GM23338 (cell line): Measurements from ENCODE around the gene HBZ. TPM values are rescaled to one million over a fixed set of nuclear protein-coding genes. Genes with fewer than 3 reads are reported as not detected.

Source experiments
- ATAC-seq: fragments of 200-7000 bp; cut with Tn5 transposase; 3 replicates; pipeline ENCODE4 v1.9.1; 2020
- DNase-seq: peaks from one replicate; pipeline ENCODE4 v3.0.0-alpha.2; 2015; ENCODE audit warnings: low spot score
- H2AFZ ChIP-seq: fragments of 200-600 bp; sonication (generic); 2 replicates; pipeline ENCODE4 v1.8.0; 2016; ENCODE audit warnings: antibody characterized with exemption, mild to moderate bottlenecking, moderate library complexity
- H3F3A ChIP-seq: fragments of 200-600 bp; sonication (generic); replicated peaks from 2 replicates; pipeline ENCODE4 v1.8.0; 2017; ENCODE audit warnings: antibody characterized with exemption, mixed run types, low read depth
- H3K27ac ChIP-seq: fragments of 200-600 bp; sonication (generic); 2 replicates; pipeline ENCODE4 v1.6.1; 2016; ENCODE audit warnings: low read depth
- H3K27me3 ChIP-seq: fragments of 200-600 bp; sonication (generic); 2 replicates; pipeline ENCODE4 v1.8.0; 2016; ENCODE audit warnings: mild to moderate bottlenecking, mixed run types, moderate library complexity; ENCODE audit not compliant: insufficient read depth
- H3K36me3 ChIP-seq: fragments of 200-600 bp; sonication (generic); 2 replicates; pipeline ENCODE4 v1.8.0; 2016; ENCODE audit warnings: mild to moderate bottlenecking; ENCODE audit not compliant: insufficient read depth
- H3K4me1 ChIP-seq: fragments of 200-600 bp; sonication (generic); 2 replicates; pipeline ENCODE4 v1.8.0; 2016; ENCODE audit warnings: mild to moderate bottlenecking, moderate library complexity; ENCODE audit not compliant: insufficient read depth
- H3K4me2 ChIP-seq: fragments of 200-600 bp; sonication (generic); 2 replicates; pipeline ENCODE4 v1.7.1; 2017; ENCODE audit warnings: mixed run types
- H3K4me3 ChIP-seq: fragments of 200-600 bp; sonication (generic); 2 replicates; pipeline ENCODE4 v1.6.1; 2016; ENCODE audit warnings: mixed run types
- H3K79me2 ChIP-seq: fragments of 200-600 bp; sonication (generic); replicated peaks from 2 replicates; pipeline ENCODE4 v1.8.0; 2017; ENCODE audit warnings: mild to moderate bottlenecking; ENCODE audit not compliant: insufficient read depth
- H3K9me2 ChIP-seq: fragments of 200-600 bp; sonication (generic); 2 replicates; pipeline ENCODE4 v1.8.0; 2017; ENCODE audit not compliant: insufficient read depth
- H4K20me1 ChIP-seq: fragments of 200-600 bp; sonication (generic); replicated peaks from 2 replicates; pipeline ENCODE4 v1.8.0; 2017; ENCODE audit warnings: mild to moderate bottlenecking; ENCODE audit not compliant: insufficient read depth
- H3K27ac Mint-ChIP-seq: 2 replicates; pipeline ENCODE4 v1.8.0; 2020; ENCODE audit warnings: inconsistent platforms, mild to moderate bottlenecking, moderate library complexity, mixed read lengths
- H3K27me3 Mint-ChIP-seq: 3 replicates; pipeline ENCODE4 v1.8.0; 2022; ENCODE audit warnings: low read depth, mild to moderate bottlenecking, moderate library complexity, mixed read lengths, inconsistent platforms; ENCODE audit not compliant: insufficient read depth, poor library complexity
- H3K36me3 Mint-ChIP-seq: 3 replicates; pipeline ENCODE4 v1.8.0; 2021; ENCODE audit warnings: low read depth, mild to moderate bottlenecking, inconsistent platforms, moderate library complexity, mixed read lengths
- H3K4me1 Mint-ChIP-seq: 3 replicates; pipeline ENCODE4 v1.8.0; 2020; ENCODE audit warnings: mild to moderate bottlenecking, inconsistent platforms, mixed read lengths
- H3K4me3 Mint-ChIP-seq: 3 replicates; pipeline ENCODE4 v1.8.0; 2021; ENCODE audit warnings: moderate library complexity, mild to moderate bottlenecking, inconsistent platforms, mixed read lengths
- H3K9me3 Mint-ChIP-seq: 3 replicates; pipeline ENCODE4 v1.8.0; 2020; ENCODE audit warnings: moderate library complexity, mild to moderate bottlenecking, inconsistent platforms, mixed read lengths
- CREB1 ChIP-seq: fragments of 250-450 bp; sonication (Bioruptor Pico); IDR thresholded peaks from 2 replicates; pipeline ENCODE4 v1.5.0; 2020; ENCODE audit warnings: low read depth, mild to moderate bottlenecking, moderate library complexity
- JUNB ChIP-seq: IDR thresholded peaks from one replicate; pipeline ENCODE4 v1.6.1; 2016; ENCODE audit warnings: antibody characterized with exemption; ENCODE audit not compliant: unreplicated experiment
- NANOG ChIP-seq: IDR thresholded peaks from 2 replicates; pipeline ENCODE4 v1.6.1; 2016; ENCODE audit warnings: antibody characterized with exemption, borderline replicate concordance
- POLR2AphosphoS5 ChIP-seq: IDR thresholded peaks from 2 replicates; pipeline ENCODE4 v1.6.1; 2016; ENCODE audit warnings: antibody characterized with exemption, low read depth
- polyA plus RNA-seq: library from polyadenylated mRNA; unstranded; fragments of >200 nt; fragmentation: Nextera tagmentation; extraction: Ambion mirVana; gene quantifications from 2 replicates; pipeline ENCODE4 v1.2.1, GENCODE V29; 2016
- total RNA-seq: library from RNA; depleted of rRNA; stranded (reverse); fragments of >200 nt; shearing (Covaris generic); gene quantifications from 2 replicates; pipeline ENCODE4 v1.2.3, GENCODE V29; 2014
- TF ChIP-seq, protein P1 (sequence below), 2 experiments: fragments of 200-600 bp in 1 of 2; sonication (generic) in 1 of 2; conservative IDR thresholded peaks; 2 replicates each; pipeline versions ENCODE4 v1.5.1 to v1.6.1; 2016 to 2017; ENCODE audit warnings: antibody characterized with exemption in 2 of 2, low read depth in 2 of 2, mild to moderate bottlenecking in 2 of 2, moderate library complexity in 1 of 2
- TF ChIP-seq, protein P2 (sequence below): IDR thresholded peaks from 2 replicates; pipeline ENCODE4 v1.6.1; 2016; ENCODE audit warnings: antibody characterized with exemption

HBZ gene
- total and polyA plus RNA-seq, 2 experiments from 2014 or later = 0.39 TPM; not detected in 1

DNA sequence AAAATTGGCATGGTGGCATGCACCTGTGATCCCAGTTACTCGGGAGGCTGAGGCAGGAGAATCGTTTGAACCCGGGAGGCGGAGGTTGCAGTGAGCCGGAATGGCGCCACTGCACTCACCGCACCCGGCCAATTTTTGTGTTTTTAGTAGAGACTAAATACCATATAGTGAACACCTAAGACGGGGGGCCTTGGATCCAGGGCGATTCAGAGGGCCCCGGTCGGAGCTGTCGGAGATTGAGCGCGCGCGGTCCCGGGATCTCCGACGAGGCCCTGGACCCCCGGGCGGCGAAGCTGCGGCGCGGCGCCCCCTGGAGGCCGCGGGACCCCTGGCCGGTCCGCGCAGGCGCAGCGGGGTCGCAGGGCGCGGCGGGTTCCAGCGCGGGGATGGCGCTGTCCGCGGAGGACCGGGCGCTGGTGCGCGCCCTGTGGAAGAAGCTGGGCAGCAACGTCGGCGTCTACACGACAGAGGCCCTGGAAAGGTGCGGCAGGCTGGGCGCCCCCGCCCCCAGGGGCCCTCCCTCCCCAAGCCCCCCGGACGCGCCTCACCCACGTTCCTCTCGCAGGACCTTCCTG is 27.7 kb downstream of the HBZ start, which contains the start of gene HBQ1:
HBQ1 (plus strand) TSS at position 359 of the 575 bp plus-strand sequence; CDS start at position 387, 28 bp downstream.
- Mint-ChIP-seq H3K4me3 (peak within 1 kb of the TSS; percentile 66), H3K4me1 (peaks cover 4% of the 10 kb centered on the region; the same call in 2 of the 3 replicates), H3K27me3 (peaks cover 53% of the 10 kb centered on the region), H3K36me3 (peaks cover 6% of the 10 kb centered on the region; the same call in 2 of the 3 replicates), H3K9me3 (no peaks in the 10 kb centered on the region; the same call in 2 of the 3 replicates), H3K27ac (no peak within 1 kb of the TSS)
- H3K79me2 ChIP-seq = no peaks in the 10 kb centered on the region
- H3K4me1 ChIP-seq = no peaks in the 10 kb centered on the region; the same call in 1 of the 2 replicates
- no peaks in the 10 kb centered on the region for H3K9me2 ChIP-seq
- H3K27me3 ChIP-seq = peaks cover 57% of the 10 kb centered on the region
- no peaks in the 10 kb centered on the region for H3K36me3 ChIP-seq
- no peak for TF ChIP-seq NANOG
- TF ChIP-seq, protein P1, sequence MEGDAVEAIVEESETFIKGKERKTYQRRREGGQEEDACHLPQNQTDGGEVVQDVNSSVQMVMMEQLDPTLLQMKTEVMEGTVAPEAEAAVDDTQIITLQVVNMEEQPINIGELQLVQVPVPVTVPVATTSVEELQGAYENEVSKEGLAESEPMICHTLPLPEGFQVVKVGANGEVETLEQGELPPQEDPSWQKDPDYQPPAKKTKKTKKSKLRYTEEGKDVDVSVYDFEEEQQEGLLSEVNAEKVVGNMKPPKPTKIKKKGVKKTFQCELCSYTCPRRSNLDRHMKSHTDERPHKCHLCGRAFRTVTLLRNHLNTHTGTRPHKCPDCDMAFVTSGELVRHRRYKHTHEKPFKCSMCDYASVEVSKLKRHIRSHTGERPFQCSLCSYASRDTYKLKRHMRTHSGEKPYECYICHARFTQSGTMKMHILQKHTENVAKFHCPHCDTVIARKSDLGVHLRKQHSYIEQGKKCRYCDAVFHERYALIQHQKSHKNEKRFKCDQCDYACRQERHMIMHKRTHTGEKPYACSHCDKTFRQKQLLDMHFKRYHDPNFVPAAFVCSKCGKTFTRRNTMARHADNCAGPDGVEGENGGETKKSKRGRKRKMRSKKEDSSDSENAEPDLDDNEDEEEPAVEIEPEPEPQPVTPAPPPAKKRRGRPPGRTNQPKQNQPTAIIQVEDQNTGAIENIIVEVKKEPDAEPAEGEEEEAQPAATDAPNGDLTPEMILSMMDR (conservative IDR thresholded peaks at IDR 0.05; ENCODE audit: low read depth in 2 of 2) = peak; percentile 45 to 72
- peak within 1 kb of the TSS; percentile 53 for H3K4me3 ChIP-seq
- DNase-seq (peak; percentile 71), ATAC-seq (peak; percentile 16)
- H3K27ac ChIP-seq = no peak within 1 kb of the TSS
- peaks cover 8% of the 10 kb centered on the region for H4K20me1 ChIP-seq
- peak within 1 kb of the TSS; percentile 80 for H3K4me2 ChIP-seq
- peak within 1 kb of the TSS; percentile 56; the same call in 1 of the 2 replicates for H2AFZ ChIP-seq
- peaks cover 23% of the 10 kb centered on the region; the same call in 1 of the 2 replicates for H3F3A ChIP-seq

DNA sequence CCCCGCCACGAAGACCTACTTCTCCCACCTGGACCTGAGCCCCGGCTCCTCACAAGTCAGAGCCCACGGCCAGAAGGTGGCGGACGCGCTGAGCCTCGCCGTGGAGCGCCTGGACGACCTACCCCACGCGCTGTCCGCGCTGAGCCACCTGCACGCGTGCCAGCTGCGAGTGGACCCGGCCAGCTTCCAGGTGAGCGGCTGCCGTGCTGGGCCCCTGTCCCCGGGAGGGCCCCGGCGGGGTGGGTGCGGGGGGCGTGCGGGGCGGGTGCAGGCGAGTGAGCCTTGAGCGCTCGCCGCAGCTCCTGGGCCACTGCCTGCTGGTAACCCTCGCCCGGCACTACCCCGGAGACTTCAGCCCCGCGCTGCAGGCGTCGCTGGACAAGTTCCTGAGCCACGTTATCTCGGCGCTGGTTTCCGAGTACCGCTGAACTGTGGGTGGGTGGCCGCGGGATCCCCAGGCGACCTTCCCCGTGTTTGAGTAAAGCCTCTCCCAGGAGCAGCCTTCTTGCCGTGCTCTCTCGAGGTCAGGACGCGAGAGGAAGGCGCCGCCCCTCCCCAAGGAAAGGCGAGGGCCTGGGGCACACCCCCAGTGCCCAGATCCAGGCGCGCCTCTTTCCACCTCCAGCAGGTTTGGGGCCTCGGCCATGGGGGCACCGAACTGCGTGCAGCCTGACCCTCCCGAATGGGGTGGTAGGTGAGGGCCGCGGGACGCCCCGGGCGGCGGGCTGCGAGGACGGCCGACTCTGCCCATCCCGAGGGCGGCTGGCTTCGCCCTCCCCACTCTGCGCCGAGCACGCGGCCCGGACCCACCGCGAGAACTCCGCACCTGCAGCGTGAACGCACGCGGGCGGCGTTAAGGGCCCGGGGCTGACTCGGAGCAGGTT is 28.5 kb downstream of the HBZ start:
- H2AFZ ChIP-seq = peak overlapping the region; percentile 56; the same call in 1 of the 2 replicates
- H3K4me2 ChIP-seq = peak overlapping the region; percentile 80
- no peak overlapping the region for H3K27ac ChIP-seq
- H3K4me1 ChIP-seq = no peaks in the 10 kb centered on the region; the same call in 1 of the 2 replicates
- Mint-ChIP-seq H3K27me3 (peaks cover 46% of the 10 kb centered on the region), H3K4me3 (peak overlapping the region; percentile 66), H3K27ac (no peak overlapping the region), H3K36me3 (peaks cover 12% of the 10 kb centered on the region; the same call in 2 of the 3 replicates), H3K9me3 (no peaks in the 10 kb centered on the region; the same call in 2 of the 3 replicates), H3K4me1 (no peaks in the 10 kb centered on the region; the same call in 1 of the 3 replicates)
- TF ChIP-seq CREB1 (CRISPR knock-in tag) (0 out of 2 replicates have a peak, but pooled peaks have one; percentile 64), JUNB (no peak), POLR2AphosphoS5 (peak; percentile 58; the same call in 1 of the 2 replicates)
- TF ChIP-seq, protein P2, sequence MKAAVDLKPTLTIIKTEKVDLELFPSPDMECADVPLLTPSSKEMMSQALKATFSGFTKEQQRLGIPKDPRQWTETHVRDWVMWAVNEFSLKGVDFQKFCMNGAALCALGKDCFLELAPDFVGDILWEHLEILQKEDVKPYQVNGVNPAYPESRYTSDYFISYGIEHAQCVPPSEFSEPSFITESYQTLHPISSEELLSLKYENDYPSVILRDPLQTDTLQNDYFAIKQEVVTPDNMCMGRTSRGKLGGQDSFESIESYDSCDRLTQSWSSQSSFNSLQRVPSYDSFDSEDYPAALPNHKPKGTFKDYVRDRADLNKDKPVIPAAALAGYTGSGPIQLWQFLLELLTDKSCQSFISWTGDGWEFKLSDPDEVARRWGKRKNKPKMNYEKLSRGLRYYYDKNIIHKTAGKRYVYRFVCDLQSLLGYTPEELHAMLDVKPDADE = no peak
- peak; percentile 73 for ATAC-seq
- H3K27me3 ChIP-seq = peaks cover 50% of the 10 kb centered on the region
- peaks cover 8% of the 10 kb centered on the region for H4K20me1 ChIP-seq
- peak; percentile 92 for DNase-seq
- H3K4me3 ChIP-seq = peak overlapping the region; percentile 53
- H3K36me3 ChIP-seq = no peaks in the 10 kb centered on the region
- H3K79me2 ChIP-seq = no peaks in the 10 kb centered on the region
- no peaks in the 10 kb centered on the region for H3K9me2 ChIP-seq
- H3F3A ChIP-seq = peaks cover 26% of the 10 kb centered on the region; the same call in 1 of the 2 replicates
